Muscle of arm (tissue), 12 donors: ENCODE results near the gene CELF2. TPM values are rescaled to one million over a fixed set of nuclear protein-coding genes. Genes with fewer than 3 reads are reported as not detected.

Experiments
- DNase-seq: peaks from one replicate; pipeline ENCODE4 v3.0.0-alpha.2; 2013
- polyA plus RNA-seq, 12 donors: library from polyadenylated mRNA; unstranded; fragments of 120-200 nt; gene quantifications; one replicate each; pipeline ENCODE4 v1.2.1, GENCODE V29; 2013; ENCODE audit not compliant: insufficient read length in 12 of 12

CELF2 gene
- polyA plus RNA-seq, 12 donors: 60.3 to 93.7 (median 77.8) TPM

DNA sequence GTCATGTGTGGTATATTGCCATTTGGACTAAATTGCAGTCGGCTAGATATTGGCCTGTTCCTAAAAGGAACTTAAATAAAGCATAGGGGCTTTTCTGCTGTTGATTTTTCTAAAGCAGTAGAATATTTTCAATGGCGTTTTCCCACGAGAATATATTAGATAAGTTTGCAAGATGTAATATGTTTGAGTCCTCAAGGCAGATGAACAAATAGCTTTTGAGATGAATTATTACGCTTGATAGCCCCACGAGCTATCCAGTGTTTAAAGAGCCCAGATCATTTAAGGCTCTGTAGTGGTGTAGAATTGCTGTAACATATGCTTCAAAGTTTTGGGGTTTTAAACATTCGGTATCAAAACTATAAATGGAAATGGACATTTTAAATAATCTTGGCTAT, 2.9 kb downstream of the CELF2 start:
- no peak for DNase-seq

DNA sequence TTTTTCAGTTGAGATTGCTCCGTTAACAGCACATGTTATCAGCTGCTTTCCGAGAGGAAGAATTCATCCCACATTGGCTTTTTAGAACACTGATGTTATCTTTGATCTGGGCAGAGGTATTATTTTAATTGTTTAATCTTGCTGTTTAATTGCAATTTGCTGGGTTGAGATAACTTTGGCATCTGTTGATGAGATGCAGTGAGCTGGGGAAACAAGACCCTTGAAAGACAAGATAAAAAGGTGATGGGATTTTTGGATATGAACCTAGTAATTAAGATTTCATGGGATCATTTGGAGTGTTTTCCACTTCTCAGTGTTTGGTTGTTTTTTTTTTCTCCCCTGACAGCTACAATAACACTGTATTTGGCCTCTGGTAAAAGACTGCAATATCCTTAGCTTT, 4.5 kb downstream of the CELF2 start:
- DNase-seq: no peak

DNA sequence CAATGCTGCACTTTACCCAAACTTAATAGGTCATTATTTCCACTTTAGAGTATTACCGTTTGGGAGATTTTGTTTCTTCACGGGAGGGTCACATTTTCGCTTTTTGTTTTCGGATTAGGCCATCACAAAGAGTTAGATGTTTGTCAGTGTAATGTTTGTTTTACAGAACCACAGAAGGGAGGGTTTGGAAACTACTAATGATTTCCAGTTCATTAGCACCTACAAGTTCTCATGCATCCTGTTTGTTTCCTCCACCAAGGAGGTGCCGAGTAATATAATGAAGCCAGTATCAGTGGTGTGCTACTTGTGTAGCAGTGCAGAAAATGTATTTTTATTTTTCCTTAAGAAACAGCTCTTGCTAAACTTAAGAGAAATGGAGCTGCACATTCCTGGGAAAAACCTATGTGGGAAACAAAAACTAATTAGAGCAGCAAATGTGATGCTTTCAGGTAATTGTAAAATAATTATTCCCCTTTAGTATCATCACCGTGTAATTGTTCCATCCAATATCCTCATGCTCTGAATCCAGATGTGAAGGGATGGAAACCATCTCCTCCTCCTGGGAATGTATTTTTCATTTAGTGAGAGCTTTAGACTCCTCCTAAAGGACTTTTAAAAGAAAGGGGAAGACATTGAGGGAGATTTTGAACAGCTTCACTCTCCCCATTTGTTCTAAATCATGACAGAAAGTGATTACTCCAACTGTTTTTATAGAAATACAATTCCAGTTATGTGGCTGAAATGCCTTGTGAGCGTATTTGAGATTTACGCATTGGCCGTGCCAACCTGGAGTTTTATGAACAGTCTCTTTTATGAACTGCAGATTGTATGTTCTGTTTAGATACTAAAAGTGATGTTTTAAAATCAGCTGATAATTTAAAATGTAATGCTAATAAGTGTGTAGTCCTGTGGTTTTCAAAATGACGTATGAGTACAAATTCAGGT, 5.6 kb downstream of the CELF2 start:
- no peak for DNase-seq

DNA sequence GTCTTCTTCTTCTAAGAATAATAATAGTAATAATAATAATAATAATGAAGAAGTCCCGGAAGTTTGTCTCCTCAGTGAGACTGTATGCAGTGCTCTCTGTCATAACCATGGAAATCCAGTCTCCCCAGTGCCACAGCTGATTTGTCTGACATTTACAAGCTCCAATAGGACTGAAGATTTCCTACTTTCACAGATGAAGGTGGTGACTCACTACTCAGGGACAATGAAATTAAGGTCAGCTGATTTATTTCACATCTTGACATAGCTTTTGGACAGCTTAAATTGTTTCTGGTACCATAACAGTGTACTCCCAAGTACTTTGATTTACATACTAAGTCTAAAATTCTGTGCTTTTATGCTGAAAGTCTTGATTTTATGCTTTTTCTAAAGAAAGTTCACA, 6.9 kb downstream of the CELF2 start:
- no peak for DNase-seq

DNA sequence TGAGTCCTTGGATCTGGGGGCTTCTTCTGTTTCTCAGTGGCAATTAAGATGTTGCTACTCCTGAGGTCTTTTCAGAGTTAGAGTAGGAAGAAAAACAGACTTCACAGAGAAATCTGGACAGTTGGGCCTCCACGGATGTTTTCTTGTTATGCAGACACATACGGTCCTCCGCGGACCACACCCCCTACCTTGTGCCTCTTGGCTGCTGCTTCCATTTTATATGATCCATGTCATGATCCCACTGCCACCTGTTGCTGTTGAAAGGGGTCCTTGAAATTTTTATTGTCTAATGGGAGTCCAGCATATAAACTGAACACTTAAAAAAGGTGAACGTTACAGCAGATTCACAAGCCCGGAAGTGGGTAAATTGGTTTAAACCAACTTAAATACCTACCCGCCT, 8.3 kb downstream of the CELF2 start:
- DNase-seq: no peak

DNA sequence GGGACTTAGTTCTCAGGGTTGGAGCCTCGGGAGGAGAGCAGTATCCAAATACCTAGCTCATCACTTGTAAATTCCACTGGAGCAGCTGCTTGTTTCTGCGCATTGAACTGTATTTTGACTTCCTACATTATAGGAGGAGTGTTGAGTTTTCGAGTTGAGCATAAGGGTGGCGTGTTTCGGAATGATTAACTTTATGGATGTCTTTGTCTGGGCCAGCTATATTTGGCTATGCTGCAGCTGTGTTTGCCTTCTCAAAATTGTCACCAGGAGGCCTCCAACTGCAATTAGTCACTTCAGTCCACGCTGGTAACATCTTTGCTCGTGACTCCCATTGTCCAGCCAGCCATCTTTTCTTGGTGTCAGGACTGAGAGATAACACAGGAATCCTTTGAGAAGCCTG, 9.1 kb downstream of the CELF2 start:
- DNase-seq: no peak

DNA sequence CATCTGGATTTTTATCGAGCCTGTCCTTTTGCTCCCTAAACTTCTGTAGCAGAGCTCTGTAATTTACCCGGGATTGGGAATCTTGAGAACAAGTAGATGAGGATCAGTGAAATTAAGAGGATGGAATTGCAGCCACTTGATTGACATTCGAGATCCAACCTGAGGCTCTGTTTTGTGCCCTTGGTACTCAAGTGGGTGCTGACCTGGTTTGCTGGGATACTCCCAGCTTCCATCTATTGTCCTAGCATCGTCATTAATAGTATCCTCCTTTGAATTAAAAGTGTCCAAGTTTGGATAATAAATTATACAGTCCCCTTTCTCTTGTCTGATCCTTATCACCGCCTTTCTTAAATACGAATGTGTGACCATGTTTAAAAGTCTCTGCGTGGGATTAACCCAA, 17.1 kb downstream of the CELF2 start:
- no peak for DNase-seq

DNA sequence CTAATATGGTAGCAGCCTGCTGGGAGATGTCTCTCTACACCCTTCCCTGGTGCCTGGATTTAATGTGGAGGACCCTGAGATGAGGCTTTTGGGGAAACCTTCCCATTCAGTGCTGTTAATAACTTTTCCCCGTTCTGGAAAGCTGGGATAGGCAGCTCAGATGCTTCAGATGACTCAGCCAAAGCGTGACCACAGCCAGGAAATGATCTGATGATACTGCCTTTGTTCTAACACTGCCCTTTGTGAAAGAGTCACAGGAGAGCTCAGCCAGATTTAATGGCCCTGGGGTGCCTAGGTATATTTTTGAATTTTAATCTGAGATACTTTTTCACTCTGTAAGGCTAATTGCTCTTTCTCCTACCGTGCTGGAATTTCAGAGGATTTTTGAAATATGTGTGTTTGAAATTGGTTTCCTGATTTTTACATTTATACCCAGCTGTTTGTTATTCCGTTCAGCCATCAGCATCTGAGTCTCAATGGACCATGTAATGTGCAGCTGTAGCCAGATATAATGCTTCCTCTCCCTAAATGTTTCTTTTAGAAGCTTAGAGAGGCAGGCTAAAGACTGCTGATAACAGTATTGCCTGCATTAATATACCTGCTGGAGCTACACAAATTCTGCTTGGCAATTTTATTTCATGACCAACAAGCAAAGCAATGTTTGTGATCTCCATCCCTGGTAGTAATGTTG, 17.8 kb downstream of the CELF2 start:
- no peak for DNase-seq

DNA sequence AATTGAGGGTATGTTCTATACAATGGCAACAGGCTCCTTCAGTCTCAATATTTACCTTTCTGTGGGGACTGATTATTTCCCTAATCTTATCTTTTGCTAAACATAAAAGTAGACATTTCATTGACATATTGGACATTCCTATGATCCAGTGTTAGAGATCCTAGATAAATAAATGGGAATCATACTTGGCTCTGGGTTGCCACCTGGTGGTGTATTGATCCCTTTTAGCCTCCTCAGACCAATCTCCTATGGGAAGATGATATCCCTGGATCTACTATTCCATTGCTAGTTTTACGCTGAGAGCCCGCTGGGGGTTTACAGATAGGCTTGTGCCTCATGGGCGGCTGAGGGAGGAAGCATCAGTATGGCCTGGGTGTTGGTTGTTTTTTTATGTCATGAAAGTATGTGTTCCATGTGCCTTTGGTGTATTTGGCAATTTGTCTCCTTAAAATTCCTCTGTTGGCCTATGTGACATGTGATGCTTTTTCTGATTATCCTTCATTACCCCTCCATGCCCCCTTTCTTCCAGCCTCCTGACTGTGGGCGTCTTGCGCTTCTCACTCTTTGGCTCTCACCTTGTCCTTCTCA, 18.8 kb downstream of the CELF2 start:
- DNase-seq: no peak

DNA sequence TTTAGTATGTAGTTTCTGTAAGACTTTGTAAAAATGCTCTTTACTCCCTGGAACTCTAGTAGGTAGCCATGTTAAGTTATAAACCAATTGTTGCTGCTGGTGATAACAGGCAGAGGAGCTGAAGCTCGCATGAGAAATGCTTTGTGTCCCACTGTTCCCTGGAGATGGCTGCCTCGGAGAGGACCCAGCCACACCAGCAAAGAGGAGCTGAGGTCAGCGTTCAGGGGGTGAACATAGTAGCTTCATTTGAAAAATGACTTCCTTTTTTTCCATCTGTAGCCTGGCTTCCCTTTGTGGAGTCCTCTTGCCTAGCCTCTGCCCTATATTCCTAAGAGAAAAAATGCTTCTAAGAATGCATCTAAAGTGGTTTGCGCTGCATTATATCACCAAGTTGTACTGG, 20.3 kb downstream of the CELF2 start:
- no peak for DNase-seq

DNA sequence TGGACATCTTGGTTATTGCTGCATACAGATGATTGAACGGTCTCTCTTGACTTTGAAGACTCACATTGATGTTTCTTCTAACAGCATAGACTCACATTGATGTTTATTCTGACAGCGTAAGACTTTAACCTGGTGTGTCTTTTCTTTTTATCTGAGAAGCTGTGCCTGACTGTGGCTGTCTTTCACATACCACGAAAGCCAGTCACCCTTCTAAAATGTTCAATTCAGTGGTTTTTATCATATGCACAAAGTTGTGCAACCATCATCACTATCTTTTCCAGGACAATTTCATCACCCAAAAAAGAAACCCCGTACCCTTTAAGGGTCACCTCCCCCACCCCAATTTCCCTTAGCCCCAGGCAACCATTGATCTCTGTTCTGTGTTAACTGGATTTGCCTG, 24.7 kb downstream of the CELF2 start:
- DNase-seq: no peak

DNA sequence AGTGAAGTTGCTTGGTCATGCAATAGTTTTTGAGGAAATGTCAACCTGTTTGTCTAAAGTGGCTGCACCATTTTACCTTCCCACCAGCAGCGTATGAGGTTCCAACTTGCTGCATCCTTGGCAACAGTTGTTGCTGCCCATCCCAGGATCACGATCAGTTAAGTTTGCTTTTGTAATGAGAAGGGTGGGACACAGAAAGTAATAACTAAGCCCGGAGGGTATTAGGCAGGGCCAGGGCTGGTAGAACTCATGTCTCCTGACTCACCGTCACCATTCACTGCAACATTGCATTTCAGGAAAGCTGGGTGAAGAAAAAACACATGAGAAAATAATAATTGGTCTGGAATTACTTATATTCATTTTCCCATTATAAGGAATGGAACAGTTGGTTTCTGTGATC, 25.4 kb downstream of the CELF2 start:
- no peak for DNase-seq

DNA sequence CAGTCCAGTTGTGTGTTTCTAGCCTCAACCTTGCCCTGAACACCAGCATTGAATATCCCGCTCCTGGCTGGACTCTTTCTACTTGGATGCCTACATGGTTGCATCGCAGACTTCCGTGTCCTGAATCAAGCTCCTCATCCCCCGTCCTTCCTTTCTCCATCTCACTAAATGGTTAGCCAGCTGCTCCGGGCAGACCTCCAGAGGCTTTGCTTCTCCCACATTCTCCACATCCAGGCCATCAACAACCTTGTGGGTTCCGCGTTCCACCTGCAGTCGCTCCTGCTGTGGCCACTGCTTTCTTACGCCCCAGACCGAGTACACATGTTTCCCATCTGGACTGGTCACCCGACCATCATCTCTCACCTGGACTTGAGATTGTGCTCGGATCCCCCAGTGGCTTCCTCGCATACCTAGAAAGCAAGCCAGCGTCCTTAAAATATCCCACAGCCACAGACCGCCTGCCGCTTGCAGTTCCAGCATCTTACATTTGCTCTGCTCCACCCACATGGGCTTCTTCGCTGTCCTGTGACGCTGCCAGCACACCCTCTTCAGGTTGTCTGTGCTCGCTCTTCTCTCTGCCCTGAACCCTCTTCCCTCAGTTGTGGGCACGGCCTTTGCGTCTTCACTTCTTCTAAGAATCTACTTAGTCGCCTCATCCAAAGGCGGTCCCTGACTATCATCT, 25.9 kb downstream of the CELF2 start:
- DNase-seq: no peak

DNA sequence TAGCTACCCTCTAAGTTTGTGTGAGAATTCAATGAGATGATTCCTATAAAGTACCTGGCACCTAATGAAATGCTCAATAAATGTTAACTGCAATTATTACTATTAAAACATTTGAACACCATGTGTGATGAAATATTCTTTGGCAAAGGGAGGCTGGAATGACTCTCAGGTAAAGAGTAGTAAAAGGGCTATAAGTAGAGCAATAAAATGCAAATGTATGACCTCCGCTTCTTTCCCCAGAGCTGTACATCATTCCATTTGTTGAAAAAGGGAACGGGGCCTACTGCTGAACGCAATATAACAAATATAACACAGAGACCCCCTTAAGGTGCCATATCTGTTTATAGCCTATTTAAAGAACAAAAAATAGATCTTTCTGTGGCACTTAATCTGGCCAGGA, 27.8 kb downstream of the CELF2 start:
- no peak for DNase-seq

DNA sequence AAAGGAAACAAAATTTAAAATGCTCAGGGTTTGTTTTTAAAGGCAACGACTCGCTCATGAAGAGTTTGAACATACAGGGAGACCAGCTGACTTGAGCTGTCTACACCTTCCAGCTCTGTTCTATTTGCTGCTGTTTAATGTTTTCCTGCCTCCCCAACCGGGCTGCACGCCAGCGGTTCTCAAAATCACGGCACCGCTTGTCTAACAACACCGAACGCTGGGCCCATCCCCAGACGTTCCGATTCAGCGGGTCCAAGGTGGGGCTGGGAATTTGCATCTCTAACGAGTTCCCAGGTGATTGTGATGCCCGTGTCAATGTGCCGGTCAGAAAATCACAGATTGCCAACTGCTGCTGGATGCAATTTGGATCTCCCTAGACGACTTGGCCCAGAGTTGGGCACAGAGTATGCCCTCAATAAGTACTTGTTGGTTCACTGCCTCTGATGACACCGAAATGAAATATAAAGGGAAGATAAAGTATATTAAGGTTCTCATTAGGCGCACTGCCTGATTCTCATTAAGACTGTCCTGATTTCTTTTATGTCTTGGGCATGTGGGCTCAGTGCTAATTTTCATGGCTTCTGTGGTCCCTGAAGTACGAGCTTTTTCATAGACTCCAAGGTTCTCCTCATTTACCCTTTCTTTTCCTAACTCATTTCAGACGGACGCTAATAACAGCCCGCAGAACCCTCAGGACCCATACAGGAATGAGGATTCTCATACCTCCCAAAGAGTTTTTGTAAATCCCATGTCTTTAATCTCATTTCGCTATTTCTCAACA, 28.5 kb downstream of the CELF2 start:
- DNase-seq: peak; percentile 64

DNA sequence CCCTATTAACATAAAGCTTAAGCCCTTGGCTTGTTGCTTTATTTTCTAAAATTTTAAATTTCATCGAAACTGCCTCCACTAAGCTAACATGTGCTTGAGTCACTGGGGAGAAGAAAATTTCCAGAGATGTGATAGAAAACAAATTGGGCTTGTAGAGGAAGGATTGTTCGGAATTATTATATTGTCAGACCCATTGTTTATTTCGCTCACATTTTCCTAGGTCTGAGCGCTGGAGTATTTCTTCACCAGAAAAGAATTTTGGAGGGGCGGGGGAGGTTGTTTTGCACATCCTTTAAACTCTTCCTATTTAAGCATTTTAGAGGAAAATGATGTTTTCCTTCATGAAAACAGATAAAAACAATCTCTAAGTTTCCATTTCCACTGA, 29.1 kb downstream of the CELF2 start:
- peak; percentile 67 for DNase-seq

DNA sequence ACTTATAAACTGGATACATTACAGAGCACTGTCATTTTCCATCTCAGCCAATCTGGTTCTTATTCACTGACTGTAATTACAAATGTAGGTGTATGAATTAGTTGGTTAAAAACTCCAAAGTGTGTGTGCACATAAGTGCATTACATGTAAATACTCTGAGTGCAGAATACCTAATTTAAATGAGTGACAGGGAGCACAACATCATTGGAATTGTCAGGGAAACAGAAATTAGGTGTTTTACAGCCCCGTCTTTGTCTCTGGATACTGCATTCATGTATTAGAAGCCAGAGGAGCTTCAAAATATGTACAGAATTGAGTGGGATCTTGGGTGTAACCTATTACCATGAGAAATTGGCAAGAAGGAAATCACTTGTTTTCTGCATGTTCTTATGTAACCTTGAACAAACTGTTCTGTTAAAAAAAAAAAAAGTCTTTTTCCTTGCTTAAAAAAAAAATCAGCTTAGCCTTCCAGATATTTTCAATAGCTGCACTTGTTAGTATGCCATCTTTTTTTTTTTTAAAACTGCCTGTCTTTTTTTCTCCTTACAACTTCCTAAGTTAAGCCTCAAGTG, 31.1 kb downstream of the CELF2 start:
- no peak for DNase-seq

DNA sequence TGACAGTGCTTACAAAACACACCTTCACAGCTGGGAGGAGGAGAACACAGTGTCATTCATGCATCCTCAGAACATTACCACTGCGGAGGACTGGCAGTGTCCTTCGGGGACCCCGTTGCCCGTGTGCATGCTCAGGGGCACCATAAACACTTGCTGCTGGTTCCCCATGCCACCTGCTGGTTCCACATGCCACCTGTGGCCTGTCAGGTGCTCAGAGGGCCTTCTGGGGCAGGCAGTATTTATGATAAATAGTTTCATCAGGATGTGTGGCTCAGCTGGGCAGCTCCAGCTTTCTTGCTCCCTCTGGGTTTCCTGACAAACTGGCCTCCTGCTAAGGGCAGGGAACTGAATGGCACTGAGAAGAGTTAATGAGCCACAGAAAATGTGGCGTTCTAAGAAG, 32.1 kb downstream of the CELF2 start:
- no peak for DNase-seq

DNA sequence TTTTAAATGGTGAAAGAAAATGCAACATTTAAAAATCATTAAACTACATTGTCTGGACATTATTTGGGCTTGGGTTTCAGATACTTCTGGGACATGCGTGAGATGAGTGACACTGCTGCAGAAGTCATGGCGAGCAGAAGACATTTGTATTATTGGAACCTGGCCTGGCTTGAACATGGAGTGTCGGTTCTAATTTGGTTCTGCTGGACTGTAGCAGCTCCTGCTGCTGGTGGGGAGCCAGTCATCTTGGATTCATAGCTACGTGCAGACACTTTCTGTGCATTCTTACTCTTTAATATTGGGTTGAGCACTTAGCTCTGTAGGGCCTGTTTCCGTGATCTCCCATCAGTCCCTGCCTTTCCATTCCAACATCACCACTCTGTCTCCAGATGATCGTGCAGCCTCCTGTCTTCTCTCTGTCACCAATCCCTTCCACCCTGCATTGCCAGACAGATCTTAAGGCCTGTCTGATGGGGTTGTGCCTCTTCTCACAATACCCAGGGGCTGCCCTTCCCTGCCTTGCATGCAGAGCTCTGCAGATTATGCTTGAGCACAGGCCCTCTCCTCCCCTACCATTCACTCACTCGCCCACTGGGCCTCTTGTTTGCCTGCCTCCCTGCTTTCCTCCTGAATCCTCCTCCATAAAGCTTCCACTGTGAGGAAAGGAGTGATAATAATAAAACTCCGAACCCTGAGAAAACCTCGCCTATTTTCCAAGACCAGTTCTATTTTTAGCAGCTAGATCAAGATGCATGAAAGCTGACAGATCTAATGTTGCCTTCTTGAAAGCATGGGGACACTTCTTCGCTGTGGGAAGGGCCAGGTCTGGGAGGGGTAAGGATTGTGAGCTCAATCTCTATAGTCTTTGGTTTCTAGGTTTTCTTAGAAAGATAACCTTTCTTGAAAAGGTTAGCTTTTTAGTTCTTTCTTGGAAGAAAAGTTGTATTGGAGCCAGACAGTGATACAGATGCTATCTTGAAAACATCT, 32.9 kb downstream of the CELF2 start:
- no peak for DNase-seq

DNA sequence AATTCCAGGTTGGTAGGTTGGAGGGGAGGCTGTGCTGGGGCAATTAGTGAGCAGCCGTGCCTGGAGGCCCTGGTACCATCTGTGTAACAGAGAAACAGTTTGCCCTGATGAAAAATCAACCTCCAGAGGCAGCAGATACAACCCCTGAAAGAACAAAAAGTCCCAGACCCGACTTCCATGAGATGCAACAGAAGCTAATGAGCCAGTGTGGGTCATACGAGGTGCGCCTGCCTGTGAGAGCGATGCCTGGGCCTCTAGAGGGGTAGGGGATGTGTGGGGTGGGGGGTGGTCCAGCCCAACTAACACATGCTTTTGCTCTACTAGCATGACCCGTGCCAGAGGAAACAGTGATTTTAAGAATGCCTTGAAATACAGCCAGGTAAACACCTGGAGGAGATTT, 39.3 kb downstream of the CELF2 start:
- DNase-seq: no peak
